ENCODE data around the gene KIAA0513. TPM values are rescaled to one million over a fixed set of nuclear protein-coding genes. Genes with fewer than 3 reads are reported as not detected.
A peak's percentile ranks its signal among the peaks of the same experiment; 100 is the strongest.

Gene KIAA0513
- total RNA-seq, 2 donors from 2014 or later, result 12.6 to 14.1 TPM

- no peaks in the 10 kb centered on the region for H3K27me3 ChIP-seq
- H3K27ac ChIP-seq, result peak overlapping the region; percentile 98
- no peaks in the 10 kb centered on the region for H3K9me3 ChIP-seq
- no peak for TF ChIP-seq CTCF (IDR thresholded peaks at IDR 0.05)
- DNase-seq (ENCODE audit: low spot score), result no peak
- H3K4me1 ChIP-seq, result peaks cover 0 to 35% of the 10 kb centered on the region in 2 donors
- peak overlapping the region; percentile 60 to 85 for H3K4me3 ChIP-seq
- no peaks in the 10 kb centered on the region for H3K36me3 ChIP-seq
Observed at GRCh38 chr16:85011846-85012284, 15.7 kb upstream of the KIAA0513 start.

GRCh38 chr16:85014311-85014710 lies 13.3 kb upstream of the KIAA0513 start:
- no peaks in the 10 kb centered on the region for H3K27me3 ChIP-seq
- H3K9me3 ChIP-seq, result no peaks in the 10 kb centered on the region
- H3K4me3 ChIP-seq, result no peak overlapping the region
- no peak for TF ChIP-seq CTCF (IDR thresholded peaks at IDR 0.05)
- DNase-seq (ENCODE audit: low spot score), result no peak
- no peak overlapping the region for H3K27ac ChIP-seq
- H3K36me3 ChIP-seq, result no peaks in the 10 kb centered on the region
- H3K4me1 ChIP-seq, result peaks cover 0 to 20% of the 10 kb centered on the region in 2 donors

DNA sequence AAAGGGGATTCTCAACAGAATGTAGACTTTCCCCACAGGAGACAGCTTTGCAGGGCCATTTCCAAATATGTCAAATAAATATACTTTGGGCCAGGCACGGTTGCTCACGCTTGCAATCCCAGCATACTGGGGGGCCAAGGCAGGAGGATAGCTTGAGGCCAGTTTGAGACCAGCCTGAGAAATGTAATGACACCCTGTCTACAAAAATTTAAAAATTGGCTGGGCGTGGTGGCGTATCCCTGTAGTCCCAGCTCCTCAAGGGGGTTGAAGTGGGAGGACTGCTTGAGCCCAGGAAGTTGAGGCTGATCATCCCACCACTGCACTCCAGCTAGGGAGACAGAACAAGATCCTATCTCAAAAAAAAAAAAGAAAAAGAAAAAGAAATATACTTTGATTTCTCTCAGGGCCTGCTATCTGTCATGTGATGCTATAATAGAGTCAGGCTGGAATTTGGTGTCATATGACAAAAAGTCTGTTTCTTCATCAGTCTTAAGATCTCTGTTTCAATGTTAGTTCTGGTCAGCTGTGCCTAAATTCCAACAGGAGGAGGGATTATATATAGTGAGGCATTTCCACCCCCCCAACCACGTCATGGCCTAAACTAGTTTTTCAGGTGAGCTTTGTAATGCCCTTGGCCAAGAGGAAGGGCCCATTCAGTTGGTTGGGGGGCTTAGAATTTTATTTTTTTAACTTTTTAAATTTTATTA lies 12.0 kb upstream of the KIAA0513 start:
- Histone ChIP-seq H3K4me1 (peaks cover 0 to 9% of the 10 kb centered on the region in 2 donors), H3K27me3 (no peaks in the 10 kb centered on the region), H3K36me3 (no peaks in the 10 kb centered on the region), H3K27ac (no peak overlapping the region), H3K4me3 (no peak overlapping the region), H3K9me3 (no peaks in the 10 kb centered on the region)
- DNase-seq (ENCODE audit: low spot score), result no peak
- no peak for TF ChIP-seq CTCF (IDR thresholded peaks at IDR 0.05)

DNA sequence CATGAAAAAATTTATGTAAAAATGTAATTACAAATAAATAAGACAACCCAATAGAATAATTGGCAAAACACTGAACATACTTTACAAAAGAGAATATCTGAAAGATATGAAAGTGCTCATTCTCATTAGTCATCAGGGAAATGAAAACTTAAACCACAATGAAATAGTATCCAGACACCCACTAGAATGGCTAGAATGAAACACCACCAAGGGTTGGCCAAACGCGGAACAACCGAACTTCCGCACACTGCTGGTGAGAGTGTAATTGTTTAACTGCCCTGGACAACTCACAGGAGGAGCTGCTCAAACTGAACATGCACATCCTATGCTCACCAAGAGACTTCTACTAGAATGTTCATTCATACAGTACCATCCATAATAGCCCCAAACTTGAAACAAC lies 10.4 kb upstream of the KIAA0513 start:
- peaks cover 0 to 2% of the 10 kb centered on the region in 2 donors for H3K4me1 ChIP-seq
- H3K4me3 ChIP-seq, result no peak overlapping the region
- no peaks in the 10 kb centered on the region for H3K9me3 ChIP-seq
- no peaks in the 10 kb centered on the region for H3K36me3 ChIP-seq
- no peaks in the 10 kb centered on the region for H3K27me3 ChIP-seq
- H3K27ac ChIP-seq, result no peak overlapping the region
- TF ChIP-seq CTCF (IDR thresholded peaks at IDR 0.05), result no peak
- no peak for DNase-seq (ENCODE audit: low spot score)

- no peak overlapping the region for H3K27ac ChIP-seq
- H3K4me3 ChIP-seq, result no peak overlapping the region
- H3K27me3 ChIP-seq, result no peaks in the 10 kb centered on the region
- TF ChIP-seq CTCF (IDR thresholded peaks at IDR 0.05), result no peak
- no peak for DNase-seq (ENCODE audit: low spot score)
- no peaks in the 10 kb centered on the region for H3K36me3 ChIP-seq
- H3K9me3 ChIP-seq, result no peaks in the 10 kb centered on the region
- H3K4me1 ChIP-seq, result no peaks in the 10 kb centered on the region
Observed at GRCh38 chr16:85017633-85018032, 10.0 kb upstream of the KIAA0513 start.

Data from right atrium auricular region (tissue), 2 donors.